ENCODE results near the gene MS4A6E. TPM values are rescaled to one million over a fixed set of nuclear protein-coding genes. Genes with fewer than 3 reads are reported as not detected.

The MS4A6E gene
- total and polyA plus RNA-seq, 2 of the 8 experiments (the other 6 are each of a cell fraction or from before 2014, with no cell fraction given) = not detected

DNA sequence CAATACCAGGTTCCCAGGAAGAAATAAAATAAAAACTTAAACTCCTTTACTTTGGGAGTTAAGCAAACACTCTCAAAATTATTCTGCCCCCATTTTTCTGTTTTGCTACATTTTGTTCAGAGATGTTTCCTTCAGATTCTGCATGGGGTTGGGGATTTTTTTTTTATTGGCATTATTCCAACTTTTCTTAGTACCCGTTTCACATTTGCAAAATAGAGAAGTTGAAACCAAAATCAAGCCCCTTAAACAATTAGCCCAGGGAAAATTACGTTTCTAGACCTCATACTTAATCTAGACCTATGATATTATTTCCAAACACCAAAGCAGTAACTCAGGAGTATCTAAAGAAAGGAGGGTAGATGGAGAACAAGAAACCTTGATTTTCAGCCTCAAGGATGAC lies 30.7 kb downstream of the MS4A6E start:
- no peak overlapping the region for H4K8ac ChIP-seq (ENCODE audit: extremely low read depth, insufficient read depth, low read length)
- no peaks in the 10 kb centered on the region for H3K36me3 ChIP-seq (ENCODE audit: control insufficient read depth in 2 of 4, insufficient read depth in 4 of 4, low read length in 3 of 4)
- peaks cover 0 to 4% (median 0%) of the 10 kb centered on the region in 4 experiments; a peak in 2 of 7 replicates for H3K4me1 ChIP-seq (replicated peaks in 1 of 4; ENCODE audit: control insufficient read depth in 3 of 4, insufficient read depth in 4 of 4, low read length in 3 of 4)
- no peaks in the 10 kb centered on the region for H4K20me1 ChIP-seq (replicated peaks in 1 of 2; ENCODE audit: control insufficient read depth in 1 of 2, insufficient read depth in 2 of 2, low read length in 2 of 2)
- no peak overlapping the region for H2AFZ ChIP-seq (ENCODE audit: low read length)
- POLR2A ChIA-PET (ENCODE audit: partially characterized antibody) = interaction anchor here (0.6 kb wide), 1 partner anchor 239 kb away, joined by 3 read pairs; no protein-coding TSS in a partner anchor
- H2BK120ac ChIP-seq (replicated peaks; ENCODE audit: low read depth, low read length) = no peak overlapping the region
- H3K9ac ChIP-seq (replicated peaks in 1 of 4; ENCODE audit: extremely low read depth in 1 of 4, low read depth in 3 of 4, low read length in 3 of 4) = no peak overlapping the region
- no peak for FAIRE-seq
- H4K5ac ChIP-seq (ENCODE audit: insufficient read length, low read depth, low read length) = no peak overlapping the region
- no peak overlapping the region for H3K27ac ChIP-seq (ENCODE audit: low read depth, low read length)
- no peak overlapping the region for H3K56ac ChIP-seq (replicated peaks; ENCODE audit: insufficient read length, low read depth, low read length)
- no peak overlapping the region for H3K4me2 ChIP-seq (ENCODE audit: insufficient read depth in 1 of 2, low read depth in 2 of 2, low read length in 2 of 2)
- no peak overlapping the region for H3K4ac ChIP-seq (replicated peaks; ENCODE audit: insufficient read length, low read depth, low read length)
- no peak for DNase-seq (ENCODE audit: low read depth in 1 of 2, low spot score in 2 of 2)
- CTCF ChIA-PET (ENCODE audit: partially characterized antibody) = no interaction called here
- H2BK5ac ChIP-seq (ENCODE audit: low read depth, low read length) = no peak overlapping the region
- no peak overlapping the region for H2BK20ac ChIP-seq (ENCODE audit: low read length)
- H4K91ac ChIP-seq (replicated peaks; ENCODE audit: insufficient read length, low read length) = no peak overlapping the region
- H2BK12ac ChIP-seq (ENCODE audit: low read depth, low read length) = no peak overlapping the region
- WGBS, 2 experiments (ENCODE audit: extremely low coverage in 1 of 2, insufficient coverage in 1 of 2, insufficient read length in 1 of 2, insufficient replicate concordance in 2 of 2, low coverage in 1 of 2, low lambda C conversion rate in 2 of 2, missing lambda C conversion rate in 1 of 2) = 88% methylated on average over 2 of the region's 2 CpGs; no CpG with 5 or more reads in 1 of the 2 experiments
- no peak overlapping the region for H3K18ac ChIP-seq (ENCODE audit: extremely low read depth, low read length)
- H3K14ac ChIP-seq (ENCODE audit: insufficient read length) = no peak overlapping the region
- no peak overlapping the region for H3K23ac ChIP-seq (ENCODE audit: insufficient read length)
- H3K4me3 ChIP-seq (ENCODE audit: extremely low read depth in 1 of 4, insufficient read depth in 2 of 4, low read depth in 3 of 4, low read length in 4 of 4) = no peak overlapping the region
- H2BK15ac ChIP-seq (ENCODE audit: low read length) = no peak overlapping the region
- H3K79me2 ChIP-seq (ENCODE audit: control insufficient read depth in 1 of 2, insufficient read depth in 2 of 2, low read length in 2 of 2) = no peaks in the 10 kb centered on the region
- H3K9me3 ChIP-seq (ENCODE audit: insufficient read depth in 2 of 2, low read depth in 1 of 2, low read length in 1 of 2) = no peaks in the 10 kb centered on the region; a peak in 1 of 4 replicates
- no peaks in the 10 kb centered on the region for H3K27me3 ChIP-seq (replicated peaks in 1 of 4; ENCODE audit: control insufficient read depth in 3 of 4, extremely low read depth in 1 of 4, insufficient read depth in 3 of 4, low read length in 3 of 4)
- no peaks in the 10 kb centered on the region for H3K79me1 ChIP-seq (ENCODE audit: low read depth, low read length)
- no peak overlapping the region for H2AK5ac ChIP-seq (ENCODE audit: low read depth, low read length)
- no peaks in the 10 kb centered on the region for H3K23me2 ChIP-seq (ENCODE audit: low read depth, low read length)
- TF ChIP-seq KDM5A (IDR thresholded peaks at IDR 0.05; ENCODE audit: low read length) (no peak), NANOG (IDR thresholded peaks at IDR 0.05; ENCODE audit: insufficient read depth, low read depth, low read length, poor library complexity, severe bottlenecking) (no peak), NRF1 (IDR thresholded peaks at IDR 0.05; ENCODE audit: low read depth, low read length) (no peak), EP300 (IDR thresholded peaks at IDR 0.05; ENCODE audit: borderline replicate concordance in 1 of 2, low read depth in 2 of 2, low read length in 2 of 2) (no peak), POU5F1 (IDR thresholded peaks at IDR 0.05; ENCODE audit: low read depth, low read length) (no peak), POLR2A (IDR thresholded peaks at IDR 0.05; ENCODE audit: control extremely low read depth in 1 of 2, low read depth in 2 of 2, low read length in 2 of 2) (no peak), TCF12 (IDR thresholded peaks at IDR 0.05; ENCODE audit: low read depth, low read length) (no peak), TEAD4 (IDR thresholded peaks at IDR 0.05; ENCODE audit: low read depth, low read length) (no peak)
- TF ChIP-seq, protein P1, sequence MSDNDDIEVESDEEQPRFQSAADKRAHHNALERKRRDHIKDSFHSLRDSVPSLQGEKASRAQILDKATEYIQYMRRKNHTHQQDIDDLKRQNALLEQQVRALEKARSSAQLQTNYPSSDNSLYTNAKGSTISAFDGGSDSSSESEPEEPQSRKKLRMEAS (IDR thresholded peaks at IDR 0.05) = no peak

Measured in H1 (cell line).